ENCODE data around the gene SLC45A2. TPM values are rescaled to one million over a fixed set of nuclear protein-coding genes. Genes with fewer than 3 reads are reported as not detected.
A peak's percentile ranks its signal among the peaks of the same experiment; 100 is the strongest.

The SLC45A2 gene
- total and polyA plus RNA-seq, 5 donors: 0.32 to 0.70 TPM; not detected in 3

DNA sequence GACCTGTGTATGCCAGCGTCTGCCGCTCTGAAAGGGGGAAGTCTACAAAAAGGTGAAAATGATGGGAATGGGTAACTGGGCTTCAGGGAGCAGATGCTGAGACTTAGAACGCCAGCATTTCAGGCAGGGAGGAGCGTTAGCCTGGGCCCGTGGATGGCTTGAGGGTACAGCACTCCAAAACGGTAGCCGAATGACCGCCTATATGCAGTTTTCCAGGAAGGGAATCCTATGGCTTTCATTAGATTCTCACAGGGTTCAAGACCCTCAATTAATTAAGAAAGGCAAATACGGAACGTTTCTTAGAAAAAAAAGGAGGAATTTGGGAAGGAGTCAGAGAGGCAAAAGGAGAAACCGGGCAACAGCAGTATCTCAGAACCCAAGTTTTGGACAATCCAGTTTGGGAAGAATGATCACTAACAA, 22.7 kb upstream of the SLC45A2 start:
- ATAC-seq (peak; percentile 36 to 39), DNase-seq (peak in 1 of 3 donors; percentile 63)
- intact Hi-C loops (cut with DNase I): no loop called here
- 4% methylated on average over 11 of the region's 11 CpGs for WGBS
- Histone ChIP-seq H3K27ac (ENCODE audit: low read length) (peak overlapping the region; percentile 96), H3K27me3 (ENCODE audit: control insufficient read depth, insufficient read depth) (no peaks in the 10 kb centered on the region), H3K4me3 (ENCODE audit: low read length) (peak overlapping the region; percentile 48), H3K9me3 (ENCODE audit: control insufficient read depth, low read length) (no peaks in the 10 kb centered on the region), H3K4me1 (ENCODE audit: control insufficient read depth, insufficient read depth, low read length) (peaks cover 4% of the 10 kb centered on the region)

DNA sequence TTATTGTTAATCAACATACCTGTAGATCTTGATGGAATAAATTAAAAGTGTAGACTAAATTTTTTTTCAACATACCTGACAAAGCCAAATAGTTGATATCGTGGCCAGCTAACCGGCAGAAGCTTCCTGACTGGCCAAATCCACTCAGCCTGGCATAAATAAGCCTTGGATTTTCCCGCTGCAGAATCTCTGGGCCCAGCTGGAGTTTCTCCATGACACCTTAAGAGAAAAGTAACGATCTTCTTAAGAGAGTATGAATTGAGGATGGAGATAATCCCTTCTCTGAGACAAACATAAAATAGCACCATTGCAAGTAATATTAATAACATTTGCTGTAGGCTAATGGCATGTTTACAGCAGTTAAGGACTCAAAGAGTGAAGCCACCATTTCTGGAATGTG, 21.2 kb upstream of the SLC45A2 start:
- 81% methylated on average over 4 of the region's 4 CpGs for WGBS
- Histone ChIP-seq H3K4me1 (ENCODE audit: control insufficient read depth, insufficient read depth, low read length) (peaks cover 4% of the 10 kb centered on the region), H3K9me3 (ENCODE audit: control insufficient read depth, low read length) (no peaks in the 10 kb centered on the region), H3K4me3 (ENCODE audit: low read length) (no peak overlapping the region), H3K27ac (ENCODE audit: low read length) (no peak overlapping the region), H3K27me3 (ENCODE audit: control insufficient read depth, insufficient read depth) (no peaks in the 10 kb centered on the region)
- no peak for ATAC-seq
- no peak for DNase-seq
- intact Hi-C loops (cut with DNase I): no loop called here

DNA sequence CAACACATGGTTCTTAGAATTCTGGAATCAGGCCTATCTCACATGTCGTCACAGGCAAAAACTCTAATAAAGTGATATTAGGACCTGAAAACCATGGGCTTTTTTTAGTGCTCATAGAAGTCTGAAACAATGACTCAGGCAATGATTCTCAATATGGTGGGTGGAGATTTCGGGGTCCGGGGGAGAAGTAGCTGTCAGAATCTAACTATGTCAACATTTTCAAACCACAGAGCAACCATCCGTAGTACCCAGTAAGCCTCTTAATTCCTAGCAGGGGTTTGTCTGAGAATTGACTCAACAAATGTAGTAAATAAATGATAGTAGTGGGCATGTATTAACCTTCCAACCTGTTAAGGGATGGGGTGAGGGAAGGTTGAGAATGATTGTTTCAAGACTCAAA, 20.7 kb upstream of the SLC45A2 start:
- 89% methylated on average over 4 of the region's 4 CpGs for WGBS
- Histone ChIP-seq H3K27me3 (ENCODE audit: control insufficient read depth, insufficient read depth) (no peaks in the 10 kb centered on the region), H3K9me3 (ENCODE audit: control insufficient read depth, low read length) (no peaks in the 10 kb centered on the region), H3K4me1 (ENCODE audit: control insufficient read depth, insufficient read depth, low read length) (peaks cover 4% of the 10 kb centered on the region), H3K4me3 (ENCODE audit: low read length) (no peak overlapping the region), H3K27ac (ENCODE audit: low read length) (no peak overlapping the region)
- ATAC-seq (no peak), DNase-seq (no peak)
- intact Hi-C loops (cut with DNase I): no loop called here

DNA sequence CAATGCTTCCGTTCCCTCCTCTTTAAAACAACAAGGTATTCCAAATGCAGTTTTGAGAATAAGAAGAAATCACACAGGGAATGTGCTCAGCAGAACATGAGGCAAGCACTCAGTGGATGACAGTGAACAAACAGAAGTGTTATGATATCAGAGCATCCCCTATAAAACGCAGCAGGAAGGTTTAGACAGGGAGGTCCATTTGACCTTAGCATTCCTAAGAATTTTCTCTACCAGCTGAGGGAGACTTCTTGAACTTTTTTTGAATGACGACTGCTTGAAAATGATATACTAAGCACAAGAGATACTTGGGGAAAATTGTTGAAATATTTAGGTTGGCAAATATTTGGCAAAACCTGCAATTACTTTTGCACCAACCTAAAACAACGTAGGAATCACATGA, 19.4 kb upstream of the SLC45A2 start:
- WGBS: 87% methylated on average over 4 of the region's 4 CpGs
- no peaks in the 10 kb centered on the region for H3K27me3 ChIP-seq (ENCODE audit: control insufficient read depth, insufficient read depth)
- peaks cover 4% of the 10 kb centered on the region for H3K4me1 ChIP-seq (ENCODE audit: control insufficient read depth, insufficient read depth, low read length)
- DNase-seq (no peak), ATAC-seq (no peak)
- H3K4me3 ChIP-seq (ENCODE audit: low read length): no peak overlapping the region
- no peak overlapping the region for H3K27ac ChIP-seq (ENCODE audit: low read length)
- H3K9me3 ChIP-seq (ENCODE audit: control insufficient read depth, low read length): no peaks in the 10 kb centered on the region
- intact Hi-C loops (cut with DNase I): no loop called here

- H3K27ac ChIP-seq (ENCODE audit: low read length): peak overlapping the region; percentile 87
- peak; percentile 36 to 70 for ATAC-seq
These were observed 18.3 kb upstream of the SLC45A2 start for GRCh38 chr5:34002629-34003328.

DNA sequence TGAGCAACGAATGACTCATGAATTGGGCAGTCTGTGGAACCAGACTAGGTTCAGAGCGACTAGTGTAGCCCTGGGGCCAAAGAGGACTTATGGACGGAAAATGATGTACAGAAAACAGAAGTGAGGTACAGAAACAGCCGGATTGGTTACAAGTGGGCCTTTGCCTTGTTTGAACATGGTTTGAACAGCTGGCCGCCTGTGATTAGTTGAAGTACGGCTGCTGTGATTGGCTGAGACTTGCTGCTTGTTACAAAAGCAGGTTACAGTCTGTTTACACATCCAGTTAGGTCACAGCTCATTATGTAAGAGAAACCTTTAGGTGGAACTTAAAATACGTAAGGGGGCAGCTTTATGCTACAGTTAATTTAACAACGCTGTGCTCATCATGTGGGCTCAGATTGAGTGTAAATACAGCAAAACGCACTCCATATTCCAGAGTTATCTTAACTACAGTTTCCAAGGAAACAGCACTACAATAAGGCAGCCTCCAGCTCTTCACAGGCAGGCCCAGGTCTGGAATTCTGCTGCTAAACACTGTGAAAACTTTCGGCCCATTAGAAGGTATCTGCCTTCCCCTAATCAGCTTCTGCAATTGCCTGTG, 16.8 kb upstream of the SLC45A2 start:
- Histone ChIP-seq H3K4me3 (ENCODE audit: low read length) (no peak overlapping the region), H3K4me1 (ENCODE audit: control insufficient read depth, insufficient read depth, low read length) (peaks cover 6% of the 10 kb centered on the region), H3K27ac (ENCODE audit: low read length) (peak overlapping the region; percentile 17), H3K9me3 (ENCODE audit: control insufficient read depth, low read length) (peaks cover 2% of the 10 kb centered on the region), H3K27me3 (ENCODE audit: control insufficient read depth, insufficient read depth) (no peaks in the 10 kb centered on the region)
- intact Hi-C loops (cut with DNase I): no loop called here
- no peak for ATAC-seq
- 66% methylated on average over 10 of the region's 10 CpGs for WGBS
- peak in 1 of 3 donors; percentile 40 for DNase-seq

More at GRCh38 chr5:34002629-34003328, 18.3 kb upstream of the SLC45A2 start:
- no peak for DNase-seq
- Histone ChIP-seq H3K27me3 (ENCODE audit: control insufficient read depth, insufficient read depth) (no peaks in the 10 kb centered on the region), H3K4me3 (ENCODE audit: low read length) (no peak overlapping the region), H3K4me1 (ENCODE audit: control insufficient read depth, insufficient read depth, low read length) (peaks cover 4% of the 10 kb centered on the region), H3K9me3 (ENCODE audit: control insufficient read depth, low read length) (no peaks in the 10 kb centered on the region)
- WGBS: 77% methylated on average over 10 of the region's 10 CpGs
- intact Hi-C loops (cut with DNase I): no loop called here

DNA sequence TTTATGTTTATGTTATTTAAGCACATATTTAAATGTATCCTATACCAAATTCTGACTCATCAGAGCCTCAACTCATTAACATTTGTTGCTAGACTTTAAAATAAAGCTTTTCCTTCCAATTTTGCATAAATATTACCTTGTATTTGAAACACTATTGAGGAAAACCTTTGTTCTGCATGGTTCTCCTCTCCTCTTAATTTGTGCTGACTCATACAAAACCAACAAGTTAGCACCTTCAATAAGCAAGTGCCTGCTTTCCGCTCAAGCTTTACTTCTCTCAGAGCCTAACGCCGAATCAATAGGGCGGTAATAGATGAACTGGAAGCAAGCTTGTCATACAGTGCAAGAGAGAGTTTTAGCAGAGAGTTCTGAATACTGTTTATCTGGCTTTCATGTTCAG, 15.5 kb upstream of the SLC45A2 start:
- DNase-seq: no peak
- 88% methylated on average over 4 of the region's 4 CpGs for WGBS
- H3K27ac ChIP-seq (ENCODE audit: low read length): peak overlapping the region; percentile 56

DNA sequence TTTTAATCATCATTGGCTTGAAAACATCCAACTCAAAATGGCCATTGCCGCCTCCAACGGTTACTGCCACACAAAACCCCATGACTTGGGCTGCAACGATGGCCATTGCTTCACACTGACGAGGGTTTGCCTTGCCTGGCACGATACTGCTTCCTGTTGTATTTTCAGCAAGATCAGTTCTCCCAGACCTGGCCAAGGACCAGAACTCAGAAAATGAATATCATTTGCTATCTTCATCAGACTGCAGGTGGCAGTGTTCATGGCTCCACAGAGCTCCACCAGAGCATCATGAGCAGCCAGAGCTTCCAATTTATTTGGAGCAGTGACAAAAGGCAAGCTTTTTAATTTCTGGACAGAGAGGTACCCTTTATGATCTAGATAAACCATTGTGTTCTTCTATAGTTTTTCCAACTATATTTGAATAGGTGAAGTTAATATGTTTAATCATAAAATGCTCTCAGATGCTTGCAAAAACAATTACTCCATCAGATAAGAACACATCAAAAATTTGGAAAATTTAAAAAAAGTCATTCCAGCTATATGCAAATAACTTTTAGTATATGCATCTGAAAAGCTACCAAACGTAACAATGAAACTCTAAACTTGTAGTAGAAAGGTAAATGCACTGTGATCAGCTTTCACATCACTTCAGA, 13.0 kb upstream of the SLC45A2 start:
- peaks cover 4% of the 10 kb centered on the region for H3K4me1 ChIP-seq (ENCODE audit: control insufficient read depth, insufficient read depth, low read length)
- H3K27ac ChIP-seq (ENCODE audit: low read length): peak overlapping the region; percentile 48
- WGBS: 35% methylated on average over 6 of the region's 6 CpGs
- no peak overlapping the region for H3K4me3 ChIP-seq (ENCODE audit: low read length)
- peaks cover 2% of the 10 kb centered on the region for H3K9me3 ChIP-seq (ENCODE audit: control insufficient read depth, low read length)
- ATAC-seq: peak; percentile 76 to 78
- no peaks in the 10 kb centered on the region for H3K27me3 ChIP-seq (ENCODE audit: control insufficient read depth, insufficient read depth)
- peak; percentile 60 to 67 (median 61) for DNase-seq
- intact Hi-C loops (cut with DNase I): loop anchor here in 2 of 4 donors (10.0 kb wide), 1 partner anchor 467 kb away; no protein-coding TSS in a partner anchor

More for the DNA sequence above, 15.5 kb upstream of the SLC45A2 start:
- Histone ChIP-seq H3K4me3 (ENCODE audit: low read length) (no peak overlapping the region), H3K27me3 (ENCODE audit: control insufficient read depth, insufficient read depth) (no peaks in the 10 kb centered on the region), H3K4me1 (ENCODE audit: control insufficient read depth, insufficient read depth, low read length) (peaks cover 6% of the 10 kb centered on the region), H3K9me3 (ENCODE audit: control insufficient read depth, low read length) (peaks cover 2% of the 10 kb centered on the region)
- no peak for ATAC-seq
- intact Hi-C loops (cut with DNase I): loop anchor here in 2 of 4 donors (10.0 kb wide), 1 partner anchor 465 kb away; no protein-coding TSS in a partner anchor

DNA sequence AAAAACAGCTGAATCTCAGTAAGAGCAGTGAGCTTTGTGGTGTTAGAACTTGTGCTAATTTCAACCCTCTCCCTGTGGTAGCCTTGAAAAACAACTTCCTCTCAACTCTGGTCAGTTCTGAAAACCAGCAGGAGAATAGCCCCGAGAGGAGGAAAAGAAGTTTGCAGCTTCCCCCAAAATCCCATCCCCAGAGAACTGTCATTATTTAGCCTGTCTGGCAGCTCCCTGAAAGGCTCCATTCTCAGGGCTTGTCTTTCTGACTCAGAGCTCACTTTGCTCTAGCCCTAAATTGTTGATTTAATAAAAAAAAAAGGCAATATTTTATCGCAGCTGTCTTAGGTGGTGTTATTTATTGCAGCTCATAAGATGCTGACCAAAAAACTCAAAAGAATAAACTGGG, 11.4 kb upstream of the SLC45A2 start:
- no peak for ATAC-seq
- Histone ChIP-seq H3K27me3 (ENCODE audit: control insufficient read depth, insufficient read depth) (no peaks in the 10 kb centered on the region), H3K4me1 (ENCODE audit: control insufficient read depth, insufficient read depth, low read length) (peaks cover 4% of the 10 kb centered on the region), H3K27ac (ENCODE audit: low read length) (no peak overlapping the region), H3K9me3 (ENCODE audit: control insufficient read depth, low read length) (peaks cover 2% of the 10 kb centered on the region), H3K4me3 (ENCODE audit: low read length) (no peak overlapping the region)
- 49% methylated on average over 2 of the region's 2 CpGs for WGBS
- DNase-seq: no peak
- intact Hi-C loops (cut with DNase I): loop anchor here in 2 of 4 donors (10.0 kb wide), 1 partner anchor 469 kb away; no protein-coding TSS in a partner anchor

DNA sequence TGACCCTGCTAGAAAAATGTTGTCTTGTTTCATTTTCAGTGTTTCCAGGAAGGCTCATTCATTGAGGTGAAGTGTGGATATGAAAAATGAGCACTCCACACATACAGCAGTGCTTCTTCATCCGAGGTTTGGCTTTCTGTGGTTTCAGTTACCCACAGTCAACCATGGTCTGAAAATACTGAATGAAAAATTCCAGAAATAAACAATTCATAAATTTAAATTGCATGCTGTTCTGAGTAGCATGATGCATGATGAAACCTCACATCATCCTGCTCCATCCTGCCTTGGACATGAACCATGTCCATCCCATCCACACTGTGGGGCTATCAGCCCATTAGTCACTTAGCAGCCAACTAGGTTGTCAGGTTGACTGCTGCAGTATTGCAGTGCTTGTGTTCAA, 10.4 kb upstream of the SLC45A2 start:
- Histone ChIP-seq H3K4me1 (ENCODE audit: control insufficient read depth, insufficient read depth, low read length) (peaks cover 4% of the 10 kb centered on the region), H3K27me3 (ENCODE audit: control insufficient read depth, insufficient read depth) (no peaks in the 10 kb centered on the region), H3K9me3 (ENCODE audit: control insufficient read depth, low read length) (peaks cover 2% of the 10 kb centered on the region), H3K4me3 (ENCODE audit: low read length) (no peak overlapping the region), H3K27ac (ENCODE audit: low read length) (no peak overlapping the region)
- 67% methylated on average over 1 of the region's 1 CpG for WGBS
- peak; percentile 36 to 60 for ATAC-seq
- no peak for DNase-seq
- intact Hi-C loops (cut with DNase I): loop anchor here in 2 of 4 donors (10.0 kb wide), 1 partner anchor 470 kb away; no protein-coding TSS in a partner anchor

DNA sequence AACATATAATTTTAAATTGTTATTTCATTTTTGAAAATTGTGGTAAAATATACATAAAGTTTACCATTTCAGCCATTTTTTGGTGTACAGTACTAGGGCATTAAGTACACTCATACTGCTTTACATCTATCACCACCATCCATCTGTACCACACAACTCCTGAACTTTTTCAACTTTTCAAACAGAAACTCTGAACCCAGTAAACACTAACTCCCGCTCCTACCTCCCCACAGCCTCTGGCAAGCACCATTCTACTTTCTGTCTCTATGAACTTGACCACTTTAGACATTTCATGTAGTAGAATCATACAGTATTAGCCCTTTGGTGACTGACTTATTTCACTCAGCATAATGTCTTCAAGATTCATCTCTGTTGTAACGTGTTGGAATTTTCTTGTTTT, 8.4 kb upstream of the SLC45A2 start:
- intact Hi-C loops (cut with DNase I): loop anchor here in 2 of 4 donors (10.0 kb wide), 1 partner anchor 472 kb away; no protein-coding TSS in a partner anchor
- DNase-seq (no peak), ATAC-seq (no peak)
- Histone ChIP-seq H3K4me1 (ENCODE audit: control insufficient read depth, insufficient read depth, low read length) (peaks cover 4% of the 10 kb centered on the region), H3K27ac (ENCODE audit: low read length) (no peak overlapping the region), H3K27me3 (ENCODE audit: control insufficient read depth, insufficient read depth) (no peaks in the 10 kb centered on the region), H3K4me3 (ENCODE audit: low read length) (no peak overlapping the region), H3K9me3 (ENCODE audit: control insufficient read depth, low read length) (peaks cover 2% of the 10 kb centered on the region)
- 90% methylated on average over 2 of the region's 2 CpGs for WGBS
